Activated CD8-positive, alpha-beta memory T cell treated with anti-CD3 and anti-CD28 coated beads, Interleukin-2, amount 10 ng/mL, durations not matched to agents 7 days and 5 days (primary cell): ENCODE results near the gene LOC101059915.
A peak's percentile ranks its signal among the peaks of the same experiment; 100 is the strongest.
"Not testable (repeated sequence)": the region's sequence is repeated elsewhere in the genome, so short reads cannot be mapped to it uniquely, and the experiment has no call there.

Experiments used
- ATAC-seq: fragments of 150-1000 bp; cut with Tn5 transposase; one replicate; pipeline ENCODE4 v1.10.0; 2021; ENCODE audit warnings: moderate library complexity
- CTCF ChIA-PET: fragments of 350-600 bp; sonication (Branson Sonifier 250); formaldehyde crosslinking; loops from one replicate; lab custom pipeline; 2021; ENCODE audit warnings: antibody characterized with exemption; lab: Charles Lee
- DNase-seq: peaks from one replicate; pipeline ENCODE4 v3.0.0-alpha.2; 2020
- H3K27ac Mint-ChIP-seq: one replicate; pipeline ENCODE4 v1.8.0; 2021; ENCODE audit warnings: mild to moderate bottlenecking, mixed read lengths
- H3K27me3 Mint-ChIP-seq: one replicate; pipeline ENCODE4 v1.8.0; 2021; ENCODE audit warnings: mixed read lengths
- H3K36me3 Mint-ChIP-seq: one replicate; pipeline ENCODE4 v1.8.0; 2021; ENCODE audit warnings: mild to moderate bottlenecking, mixed read lengths
- H3K4me1 Mint-ChIP-seq: one replicate; pipeline ENCODE4 v1.8.0; 2021; ENCODE audit warnings: mixed read lengths
- H3K4me3 Mint-ChIP-seq: one replicate; pipeline ENCODE4 v1.8.0; 2021; ENCODE audit warnings: mild to moderate bottlenecking, moderate library complexity, mixed read lengths
- H3K9me3 Mint-ChIP-seq: one replicate; pipeline ENCODE4 v1.8.0; 2022; ENCODE audit warnings: low read depth, mixed read lengths

LOC101059915 gene

GRCh38 chrX:71653344-71653743 lies 14.0 kb upstream of the LOC101059915 start:
- Mint-ChIP-seq H3K27me3 (peaks cover 13% of the 10 kb centered on the region), H3K36me3 (no peaks in the 10 kb centered on the region), H3K4me3 (no peak overlapping the region), H3K9me3 (no peaks in the 10 kb centered on the region), H3K27ac (no peak overlapping the region), H3K4me1 (peaks cover 31% of the 10 kb centered on the region)
- CTCF ChIA-PET: interaction anchor here (1.1 to 2.2 kb wide), 4 partner anchors 20 to 83 kb away, joined by 3 to 14 read pairs (median 7); partner anchors contain the start of gene CXCR3
- ATAC-seq (no peak), DNase-seq (no peak)

DNA sequence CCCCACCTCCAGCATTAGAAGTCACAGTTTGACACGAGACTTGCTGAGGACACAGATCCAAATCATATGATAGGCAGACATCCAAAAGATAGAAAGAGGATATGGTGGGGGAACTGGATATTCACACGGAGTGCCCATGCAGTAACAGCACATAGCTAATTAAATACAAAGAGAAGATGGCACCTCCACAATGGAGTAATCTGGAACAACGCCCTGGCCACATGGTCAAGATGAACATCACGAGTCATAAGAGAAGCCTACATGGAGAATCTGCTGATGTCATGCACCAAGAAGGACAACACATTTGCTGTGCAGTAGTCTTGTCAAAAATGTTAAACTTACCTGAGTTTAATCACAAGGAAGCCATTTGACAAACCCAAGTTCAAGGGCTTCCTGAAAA lies 10.1 kb upstream of the LOC101059915 start:
- peaks cover 18% of the 10 kb centered on the region for H3K4me1 Mint-ChIP-seq
- no peaks in the 10 kb centered on the region for H3K36me3 Mint-ChIP-seq
- peaks cover 14% of the 10 kb centered on the region for H3K27me3 Mint-ChIP-seq

DNA sequence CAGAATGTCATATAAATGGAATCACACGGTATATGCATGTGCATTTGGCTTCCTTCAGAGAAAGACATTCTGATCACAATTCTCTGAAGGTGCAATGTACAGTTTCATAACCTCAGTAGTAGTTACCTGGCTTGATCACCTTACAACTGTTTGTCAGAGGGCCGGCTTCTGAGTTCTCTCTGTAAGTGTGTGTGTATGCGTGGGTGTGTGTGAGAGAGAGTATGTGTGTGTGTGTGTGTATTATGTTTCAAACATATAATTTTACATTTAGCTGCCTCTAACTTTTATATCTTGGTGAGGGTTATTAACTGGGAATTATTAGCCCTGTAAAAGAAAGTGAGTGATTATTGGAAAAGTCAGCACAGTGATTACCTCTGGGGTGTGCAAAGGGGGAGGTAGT lies 8.0 kb upstream of the LOC101059915 start:
- DNase-seq (no peak), ATAC-seq (no peak)
- no peak overlapping the region for H3K27ac Mint-ChIP-seq
- CTCF ChIA-PET: no interaction called here
- H3K4me3 Mint-ChIP-seq: no peak overlapping the region
- no peaks in the 10 kb centered on the region for H3K36me3 Mint-ChIP-seq
- peaks cover 14% of the 10 kb centered on the region for H3K27me3 Mint-ChIP-seq
- H3K9me3 Mint-ChIP-seq: no peaks in the 10 kb centered on the region
- peaks cover 25% of the 10 kb centered on the region for H3K4me1 Mint-ChIP-seq

More for the DNA sequence above, 10.1 kb upstream of the LOC101059915 start:
- ATAC-seq (no peak), DNase-seq (no peak)
- Mint-ChIP-seq H3K9me3 (no peaks in the 10 kb centered on the region), H3K4me3 (no peak overlapping the region), H3K27ac (no peak overlapping the region)
- CTCF ChIA-PET: no interaction called here

DNA sequence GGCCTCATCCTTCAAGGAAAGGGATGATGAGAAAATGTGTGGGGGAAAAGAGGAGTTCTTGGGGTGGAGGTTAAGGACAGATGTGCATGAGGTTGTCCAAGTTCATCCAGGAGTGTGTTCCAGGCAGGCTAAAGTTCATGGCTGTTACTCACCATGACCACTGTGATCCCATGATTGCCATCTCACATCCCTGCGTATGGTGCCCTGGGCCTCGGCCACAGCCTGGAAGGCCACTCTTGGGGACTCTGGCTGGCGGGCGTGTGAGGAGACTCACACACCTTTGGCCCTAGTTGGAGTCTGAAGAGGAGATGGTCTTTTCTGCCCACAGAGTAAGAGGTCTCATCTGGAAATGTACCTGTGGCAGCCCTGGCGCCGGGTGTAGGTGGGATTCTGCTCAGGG lies 7.4 kb upstream of the LOC101059915 start:
- CTCF ChIA-PET: no interaction called here
- Mint-ChIP-seq H3K4me3 (no peak overlapping the region), H3K36me3 (no peaks in the 10 kb centered on the region), H3K4me1 (peaks cover 25% of the 10 kb centered on the region), H3K9me3 (no peaks in the 10 kb centered on the region), H3K27me3 (peaks cover 14% of the 10 kb centered on the region), H3K27ac (no peak overlapping the region)
- DNase-seq: no peak
- ATAC-seq: no peak

DNA sequence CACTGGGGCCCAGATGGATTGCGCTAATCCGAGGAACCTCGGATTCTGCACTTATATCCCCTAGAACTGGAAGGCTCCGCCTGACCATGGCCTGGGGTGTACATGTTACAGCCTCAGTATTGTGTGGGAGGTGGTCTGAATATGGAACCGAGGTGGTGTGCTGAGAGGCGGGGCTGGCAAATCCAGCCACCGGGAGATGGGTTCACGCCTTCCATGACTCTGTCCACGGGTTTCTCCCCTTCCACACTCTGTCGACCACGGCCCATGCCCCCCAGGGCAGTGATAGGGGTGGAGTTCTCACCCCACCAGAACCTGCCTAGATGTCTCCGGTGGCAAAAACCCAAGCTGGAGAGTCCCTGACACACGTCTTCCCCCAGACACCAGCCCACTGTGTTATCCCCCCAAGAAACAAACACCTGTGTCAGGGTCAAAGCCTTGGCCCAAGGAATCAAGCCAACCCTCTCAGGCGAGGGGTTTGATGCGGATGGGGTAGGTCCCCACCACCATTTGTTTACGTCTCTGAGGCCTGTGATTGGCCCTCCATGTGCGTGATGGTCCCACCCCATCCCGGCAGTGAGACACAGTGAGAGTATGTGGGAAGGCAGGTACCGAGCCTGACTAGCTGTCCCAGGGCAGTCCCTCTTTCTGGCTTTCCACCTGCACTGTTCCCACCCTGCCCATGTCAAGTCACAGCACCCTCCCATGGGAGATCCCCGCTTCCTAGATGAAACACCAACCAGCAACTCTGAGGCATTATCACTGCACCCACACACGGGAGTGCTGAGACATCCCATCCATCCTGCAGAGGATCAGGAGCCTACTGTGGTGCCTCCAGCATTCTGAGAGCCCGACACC lies 6.6 kb upstream of the LOC101059915 start:
- H3K4me1 Mint-ChIP-seq: peaks cover 25% of the 10 kb centered on the region
- DNase-seq: no peak
- ATAC-seq: no peak
- H3K4me3 Mint-ChIP-seq: no peak overlapping the region
- no peaks in the 10 kb centered on the region for H3K36me3 Mint-ChIP-seq
- CTCF ChIA-PET: interaction anchor here (1.1 kb wide), 1 partner anchor 8 kb away, joined by 5 read pairs; no protein-coding TSS in a partner anchor
- peaks cover 13% of the 10 kb centered on the region for H3K27me3 Mint-ChIP-seq
- H3K27ac Mint-ChIP-seq: no peak overlapping the region
- no peaks in the 10 kb centered on the region for H3K9me3 Mint-ChIP-seq

DNA sequence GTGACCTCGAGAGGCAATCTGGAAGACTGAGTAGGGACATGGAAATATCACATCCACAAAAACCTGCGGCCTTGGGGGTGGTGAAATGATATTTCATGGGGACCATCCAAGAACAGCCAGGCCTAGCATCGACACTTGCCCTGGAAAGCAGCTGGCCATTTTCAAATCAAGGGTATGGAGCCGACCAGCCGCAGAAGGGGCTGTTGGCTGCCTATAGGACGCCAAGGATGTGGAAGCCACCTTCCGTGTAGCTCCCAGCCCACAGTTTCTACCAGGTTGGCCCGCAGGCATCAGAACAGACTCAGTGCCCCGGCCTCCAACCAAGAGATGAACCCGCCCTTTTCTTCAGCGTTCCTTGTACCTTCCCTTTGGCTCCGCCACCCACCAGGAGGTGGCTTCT lies 5.4 kb upstream of the LOC101059915 start:
- Mint-ChIP-seq H3K27me3 (peaks cover 2% of the 10 kb centered on the region), H3K4me1 (peaks cover 21% of the 10 kb centered on the region), H3K36me3 (no peaks in the 10 kb centered on the region), H3K4me3 (no peak overlapping the region), H3K27ac (no peak overlapping the region), H3K9me3 (no peaks in the 10 kb centered on the region)
- CTCF ChIA-PET: interaction anchor here (1.1 kb wide), 1 partner anchor 10 kb away, joined by 5 read pairs; no protein-coding TSS in a partner anchor
- ATAC-seq (no peak), DNase-seq (no peak)

DNA sequence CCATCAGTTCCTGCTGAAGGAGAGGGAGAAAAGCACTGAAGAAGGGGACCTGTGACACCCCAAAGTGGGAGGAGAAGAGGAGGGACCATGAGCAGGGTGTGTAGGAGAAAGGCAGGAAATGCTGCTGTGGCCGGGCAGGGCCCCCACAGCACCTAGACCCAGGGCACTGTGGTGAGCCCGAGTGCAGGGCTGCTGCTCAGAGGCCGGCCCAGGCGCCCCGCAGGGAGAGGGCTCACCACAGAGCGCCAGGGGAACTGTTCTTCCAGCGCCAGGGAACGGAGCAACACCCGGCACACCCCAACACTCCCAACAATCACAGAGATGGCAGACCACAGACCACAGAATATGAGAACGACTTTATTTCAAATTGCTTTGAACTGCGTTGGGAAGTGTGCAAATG lies 4.7 kb upstream of the LOC101059915 start:
- H3K9me3 Mint-ChIP-seq, H3K27me3 Mint-ChIP-seq, H3K36me3 Mint-ChIP-seq, CTCF ChIA-PET: not testable (repeated sequence)
- ATAC-seq: peak; percentile 63
- H3K4me1 Mint-ChIP-seq: peaks cover 18% of the 10 kb centered on the region
- peak overlapping the region; percentile 79 for H3K27ac Mint-ChIP-seq
- H3K4me3 Mint-ChIP-seq: peak overlapping the region; percentile 64
- DNase-seq: peak; percentile 62

DNA sequence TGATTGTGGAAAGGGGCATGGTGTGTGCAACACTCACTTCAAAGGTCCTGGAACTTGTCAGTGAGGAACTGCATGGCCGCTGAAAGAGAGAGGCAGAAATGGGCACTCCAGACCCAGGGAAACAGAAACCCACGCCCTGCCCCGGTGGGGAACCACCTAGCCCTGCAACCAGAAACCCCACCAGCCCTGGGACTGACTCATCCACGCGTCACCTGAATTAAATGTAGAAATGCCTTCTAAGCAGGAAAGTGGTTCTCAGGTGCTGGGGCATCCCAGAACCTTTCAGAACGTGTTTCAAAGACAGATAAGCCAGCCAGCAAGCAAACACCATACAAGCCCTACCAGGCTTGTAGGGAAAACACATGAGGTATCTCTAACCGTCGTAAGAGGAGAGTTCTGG lies 4.1 kb upstream of the LOC101059915 start:
- H3K4me1 Mint-ChIP-seq: peaks cover 18% of the 10 kb centered on the region
- peak overlapping the region; percentile 54 for H3K27ac Mint-ChIP-seq
- H3K36me3 Mint-ChIP-seq, H3K9me3 Mint-ChIP-seq, CTCF ChIA-PET, H3K27me3 Mint-ChIP-seq: not testable (repeated sequence)
- peak; percentile 16 for ATAC-seq
- peak overlapping the region; percentile 32 for H3K4me3 Mint-ChIP-seq
- DNase-seq: peak; percentile 66

DNA sequence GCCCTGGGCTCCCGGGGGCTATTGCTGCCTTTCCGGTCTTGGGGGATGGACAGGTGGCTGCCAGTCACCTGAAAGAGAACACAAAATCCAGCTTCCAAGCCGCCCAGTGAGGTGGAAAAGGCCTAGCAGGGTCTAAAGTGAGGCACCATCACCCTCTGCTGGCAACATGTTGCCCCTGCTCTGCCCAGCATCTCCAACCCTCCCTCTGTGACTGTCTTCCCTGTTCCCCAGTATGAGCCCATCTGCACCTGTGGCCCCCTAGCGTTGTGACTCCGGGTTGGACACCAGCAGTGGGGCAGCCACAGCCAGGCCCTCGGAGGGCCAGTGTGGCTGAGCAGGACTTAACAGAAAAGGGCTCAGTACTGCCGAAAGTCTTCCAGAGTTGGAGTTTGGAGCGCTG lies 3.1 kb upstream of the LOC101059915 start:
- ATAC-seq: peak; percentile 63
- CTCF ChIA-PET: not testable (repeated sequence)

GRCh38 chrX:71664889-71665491 lies 2.4 kb upstream of the LOC101059915 start:
- Mint-ChIP-seq H3K4me3 (no peak overlapping the region), H3K9me3 (no peaks in the 10 kb centered on the region), H3K27me3 (no peaks in the 10 kb centered on the region), H3K4me1 (peaks cover 18% of the 10 kb centered on the region), H3K36me3 (no peaks in the 10 kb centered on the region), H3K27ac (no peak overlapping the region)
- CTCF ChIA-PET: no interaction called here
- DNase-seq (no peak), ATAC-seq (no peak)

More for the DNA sequence above, 3.1 kb upstream of the LOC101059915 start:
- not testable (repeated sequence) for H3K4me3 Mint-ChIP-seq, H3K27ac Mint-ChIP-seq, H3K9me3 Mint-ChIP-seq, H3K36me3 Mint-ChIP-seq, H3K27me3 Mint-ChIP-seq
- DNase-seq: peak; percentile 44
- H3K4me1 Mint-ChIP-seq: peaks cover 18% of the 10 kb centered on the region

DNA sequence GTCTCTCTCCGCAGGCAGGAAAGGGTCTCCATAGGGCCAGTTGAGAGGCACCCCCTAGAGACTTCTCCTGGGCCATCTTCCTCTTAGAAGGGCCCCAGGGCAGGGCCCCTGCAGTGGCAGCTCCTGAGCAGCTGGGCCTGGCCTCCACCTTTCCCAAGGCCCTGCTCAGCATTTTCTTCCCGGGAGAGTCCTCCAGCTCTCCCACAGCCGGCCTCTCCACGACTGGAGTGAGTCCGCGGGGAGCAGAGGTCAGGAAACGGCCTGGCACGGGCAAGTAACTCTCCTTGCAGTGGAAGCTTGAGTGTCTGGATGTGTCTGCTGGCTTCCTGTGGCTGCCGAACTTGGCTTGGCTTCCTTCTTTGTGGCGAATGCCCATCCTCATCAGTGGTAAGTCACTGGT lies 1.6 kb upstream of the LOC101059915 start:
- no peaks in the 10 kb centered on the region for H3K27me3 Mint-ChIP-seq

DNA sequence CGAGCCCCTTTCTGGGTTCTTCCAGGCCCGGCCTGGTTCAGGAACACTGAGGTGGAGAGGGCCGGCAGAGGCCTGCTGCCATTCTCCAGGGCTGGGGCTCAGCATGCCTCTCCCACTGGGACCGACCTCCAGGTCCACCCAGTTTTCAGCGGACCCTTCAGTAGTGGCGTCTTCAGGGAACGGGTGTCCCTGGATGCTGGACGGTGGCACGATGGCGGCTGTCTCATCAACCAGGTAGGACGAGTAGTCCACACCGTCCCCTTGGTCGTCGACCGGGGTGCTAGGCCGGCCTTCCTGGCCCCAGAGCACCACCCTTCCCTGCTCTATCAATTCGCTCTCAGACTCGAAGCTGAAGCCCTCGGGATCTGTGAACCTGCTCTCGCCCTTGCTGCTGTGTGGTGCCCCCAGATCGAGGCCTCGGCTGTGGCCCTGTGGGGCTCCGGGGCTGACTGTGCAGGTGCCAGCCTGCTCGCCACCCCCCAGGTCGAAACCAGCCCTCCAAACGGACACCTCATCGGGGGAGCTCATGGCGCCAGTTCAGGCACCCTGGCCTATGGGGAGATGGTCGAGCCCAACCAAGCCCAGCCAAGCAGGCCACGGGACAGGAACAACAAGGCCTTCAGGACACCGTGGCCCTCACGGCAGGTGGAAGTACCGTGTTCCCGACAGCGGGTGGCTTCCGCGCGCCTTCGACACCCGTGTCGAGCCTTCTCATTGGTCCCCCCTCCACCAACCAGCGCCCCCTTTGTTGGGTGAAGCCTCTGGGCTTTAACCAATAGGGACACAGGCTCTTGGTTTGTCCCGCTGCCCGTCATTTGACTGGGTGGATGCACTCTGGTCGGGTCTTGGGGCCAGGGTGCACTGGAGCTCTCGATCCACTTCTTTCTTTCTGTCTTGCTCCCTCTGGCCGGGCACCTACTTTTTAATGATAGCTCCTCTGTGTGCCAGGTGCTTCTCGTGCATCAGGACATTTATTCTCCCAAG lies 814 bp upstream of the LOC101059915 start:
- DNase-seq (no peak), ATAC-seq (no peak)
- Mint-ChIP-seq H3K27me3 (peaks cover 2% of the 10 kb centered on the region), H3K27ac (no peak overlapping the region), H3K4me3 (no peak overlapping the region), H3K4me1 (peaks cover 32% of the 10 kb centered on the region), H3K9me3 (no peaks in the 10 kb centered on the region), H3K36me3 (no peaks in the 10 kb centered on the region)
- CTCF ChIA-PET: no interaction called here

More for the DNA sequence above, 1.6 kb upstream of the LOC101059915 start:
- no peak for ATAC-seq
- Mint-ChIP-seq H3K27ac (no peak overlapping the region), H3K9me3 (no peaks in the 10 kb centered on the region), H3K4me1 (peaks cover 24% of the 10 kb centered on the region), H3K4me3 (no peak overlapping the region), H3K36me3 (no peaks in the 10 kb centered on the region)
- CTCF ChIA-PET: no interaction called here
- DNase-seq: no peak

DNA sequence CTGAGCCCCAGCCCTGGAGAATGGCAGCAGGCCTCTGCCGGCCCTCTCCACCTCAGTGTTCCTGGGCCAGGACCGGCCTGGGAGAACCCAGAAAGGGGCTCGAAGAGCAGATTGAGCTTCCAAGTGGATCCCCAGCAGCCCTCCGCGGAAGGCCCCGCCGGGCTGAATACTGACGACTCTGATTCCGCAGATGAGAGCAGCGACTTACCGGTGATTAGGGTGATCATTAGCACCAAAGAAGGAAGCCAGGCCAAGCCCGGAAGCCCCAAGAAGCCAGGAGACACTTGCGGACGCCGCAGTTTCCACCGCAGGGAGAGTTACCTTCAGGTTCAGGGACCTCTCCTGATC lies 876 bp downstream of the LOC101059915 start:
- ATAC-seq: no peak

More for the DNA sequence above, 876 bp downstream of the LOC101059915 start:
- H3K4me3 Mint-ChIP-seq: no peak overlapping the region
- CTCF ChIA-PET: interaction anchor here (1.0 kb wide), 1 partner anchor 192 kb away, joined by 3 read pairs; no protein-coding TSS in a partner anchor
- H3K9me3 Mint-ChIP-seq: no peaks in the 10 kb centered on the region
- peaks cover 9% of the 10 kb centered on the region for H3K27me3 Mint-ChIP-seq
- H3K36me3 Mint-ChIP-seq: no peaks in the 10 kb centered on the region
- H3K4me1 Mint-ChIP-seq: peaks cover 24% of the 10 kb centered on the region
- DNase-seq: no peak
- no peak overlapping the region for H3K27ac Mint-ChIP-seq
